ENCODE data around the gene OGFR. TPM values are rescaled to one million over a fixed set of nuclear protein-coding genes. Genes with fewer than 3 reads are reported as not detected.

The OGFR gene
- total RNA-seq, 2 experiments from 2014 or later, result 23.7 to 24.6 TPM

- Mint-ChIP-seq H3K4me1 (ENCODE audit: low read depth) (peaks cover 24% of the 10 kb centered on the region), H3K4me3 (peak within 1 kb of the TSS; percentile 65), H3K27ac (no peak within 1 kb of the TSS), H3K9me3 (no peaks in the 10 kb centered on the region), H3K36me3 (ENCODE audit: low read depth) (peaks cover 10% of the 10 kb centered on the region), H3K27me3 (ENCODE audit: low read depth) (no peaks in the 10 kb centered on the region)
- CTCF ChIA-PET, result no interaction called here
- intact Hi-C loops (cut with micrococcal nuclease), result loop anchor here (1.0 to 5.0 kb wide), 3 partner anchors 64 to 240 kb away; partner anchors contain the start of gene DIDO1
- peak; percentile 92 for DNase-seq
Observed at GRCh38 chr20:62861726-62862336, 57.2 kb downstream of the OGFR start, which contains the start of gene TCFL5. TSS of gene TCFL5 (minus strand) at chr20:62861822. CDS start at chr20:62861670, 152 bp downstream.

Other genes starting within 250 kb of the OGFR start
- 10 to 100 TPM; 22.4 to 22.6 TPM for gene SLCO4A1, start 162.3 kb upstream of the OGFR start, total RNA-seq
- not detected for gene NTSR1, start 96.0 kb upstream of the OGFR start, total RNA-seq
- gene MRGBP, start 8.4 kb upstream of the OGFR start, total RNA-seq, result 1 to 10 TPM; 7.3 to 8.0 TPM
- gene COL9A3, start 12.2 kb downstream of the OGFR start, total RNA-seq, result not detected
- 1 to 10 TPM; 5.4 to 5.5 TPM for gene TCFL5, start 57.0 kb downstream of the OGFR start, total RNA-seq
- gene DIDO1, start 121.7 kb downstream of the OGFR start, total RNA-seq, result 10 to 100 TPM; 49.5 to 50.3 TPM
- 10 to 100 TPM; 32.7 to 34.0 TPM for gene GID8, start 133.3 kb downstream of the OGFR start, total RNA-seq
- gene SLC17A9, start 147.9 kb downstream of the OGFR start, total RNA-seq, result 10 to 100 TPM; 17.4 to 20.6 TPM
- gene BHLHE23, start 202.1 kb downstream of the OGFR start, total RNA-seq, result not detected